LHCN-M2 (cell line): ENCODE data around the gene HSP90AA1. TPM values are rescaled to one million over a fixed set of nuclear protein-coding genes. Genes with fewer than 3 reads are reported as not detected.
"Not testable (repeated sequence)": the region's sequence is repeated elsewhere in the genome, so short reads cannot be mapped to it uniquely, and the experiment has no call there.

ENCODE experiments used
- DNase-seq: peaks from one replicate; pipeline ENCODE4 v3.0.0-alpha.2; 2012; ENCODE audit warnings: low read depth
- total RNA-seq: library from RNA; depleted of rRNA; stranded (reverse); fragments of >200 nt; gene quantifications from 2 replicates; pipeline ENCODE4 v1.2.3, GENCODE V29; 2014

Gene HSP90AA1
- total RNA-seq, 1 experiment from 2014 or later: 816 TPM

DNA sequence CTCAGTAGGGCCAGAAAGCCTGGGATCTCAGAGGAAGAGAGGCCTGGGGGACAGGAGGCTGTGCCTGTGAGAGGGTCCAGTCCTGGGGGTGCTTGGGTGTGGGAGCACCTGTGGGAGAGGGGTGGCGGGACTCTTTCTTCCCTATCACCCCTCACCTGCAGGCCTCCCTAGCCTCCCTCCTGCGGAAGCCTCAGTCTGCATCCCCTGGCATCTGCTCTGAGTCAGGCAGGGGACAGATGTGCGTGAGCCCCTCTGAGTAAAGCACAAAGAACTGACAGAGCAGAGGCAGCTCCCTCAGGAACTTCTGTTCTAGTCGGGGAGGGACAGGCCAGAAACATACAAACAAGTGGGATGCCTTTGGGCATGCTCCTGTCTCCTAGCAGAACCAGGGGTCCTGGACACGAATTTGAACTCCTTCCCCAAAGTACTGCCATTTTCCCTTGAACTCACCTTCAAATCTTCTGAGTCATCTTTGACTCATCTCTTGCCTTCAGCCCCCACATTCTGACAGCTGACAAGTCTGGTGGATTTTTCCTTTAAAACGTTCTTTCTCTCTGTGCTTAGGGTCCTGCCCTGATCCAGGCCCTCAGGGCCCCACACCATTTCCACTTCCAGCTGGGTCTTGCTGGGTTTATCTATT is 8.5 kb upstream of the HSP90AA1 start:
- peak; percentile 60 for DNase-seq

DNA sequence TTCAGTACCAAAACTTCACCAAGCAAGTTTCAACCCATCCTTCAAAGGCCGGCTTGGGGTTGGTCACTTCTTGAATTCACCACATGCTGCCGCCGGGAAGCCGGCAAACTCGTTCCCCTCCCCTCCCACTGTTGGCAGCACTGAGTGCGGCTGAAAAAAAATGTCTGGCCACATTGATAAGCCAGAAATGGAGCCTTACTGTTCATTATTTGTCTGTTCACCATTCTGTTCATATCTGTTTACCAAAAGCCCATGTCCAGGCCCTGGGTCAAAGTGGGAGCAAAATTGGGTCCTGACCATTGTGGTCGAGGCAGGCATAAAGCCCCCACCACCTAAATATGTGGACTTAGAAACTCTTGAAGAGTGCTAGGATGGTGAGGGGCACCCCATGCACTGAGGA is 7.3 kb upstream of the HSP90AA1 start:
- DNase-seq: no peak

DNA sequence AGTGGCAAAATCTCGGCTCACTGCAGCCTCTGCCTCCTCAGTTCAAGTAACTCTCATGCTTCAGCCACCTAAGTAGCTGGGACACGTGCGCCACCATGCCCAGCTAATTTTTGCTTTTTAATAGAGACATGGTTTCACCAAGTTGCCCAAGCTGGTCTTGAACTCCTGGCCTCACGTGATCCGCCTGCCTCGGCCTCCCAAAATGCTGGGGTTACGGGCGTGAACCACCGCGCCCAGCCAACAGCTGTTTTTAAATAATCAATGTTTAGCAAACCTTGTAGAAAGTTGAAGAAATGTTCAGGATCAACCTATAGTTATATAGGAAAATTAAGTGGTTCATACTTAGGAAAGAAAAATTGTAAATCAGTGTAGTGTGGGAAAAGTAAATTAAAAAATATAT is 6.0 kb upstream of the HSP90AA1 start:
- no peak for DNase-seq

- DNase-seq: no peak
Observed at GRCh38 chr14:102090713-102091112, 3.9 kb upstream of the HSP90AA1 start.

GRCh38 chr14:102089621-102090343 is 2.9 kb upstream of the HSP90AA1 start:
- DNase-seq: no peak

- no peak for DNase-seq
Observed at GRCh38 chr14:102088012-102088792, 1.4 kb upstream of the HSP90AA1 start.

DNA sequence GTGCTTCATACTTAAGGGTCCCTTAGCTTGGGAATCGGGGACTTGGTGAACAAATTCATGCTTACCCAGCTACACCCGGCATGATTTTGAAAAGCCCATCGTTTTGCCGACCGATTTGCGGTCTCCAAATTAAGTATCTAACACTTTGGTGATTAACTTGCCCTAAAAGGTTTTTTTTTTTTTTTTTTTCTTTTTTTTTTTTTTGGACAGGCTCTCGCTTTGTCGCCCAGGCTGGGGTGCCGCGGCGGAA is 843 bp upstream of the HSP90AA1 start:
- DNase-seq: no peak

GRCh38 chr14:102086709-102086971 is 204 bp downstream of the HSP90AA1 start:
- DNase-seq: no peak

DNA sequence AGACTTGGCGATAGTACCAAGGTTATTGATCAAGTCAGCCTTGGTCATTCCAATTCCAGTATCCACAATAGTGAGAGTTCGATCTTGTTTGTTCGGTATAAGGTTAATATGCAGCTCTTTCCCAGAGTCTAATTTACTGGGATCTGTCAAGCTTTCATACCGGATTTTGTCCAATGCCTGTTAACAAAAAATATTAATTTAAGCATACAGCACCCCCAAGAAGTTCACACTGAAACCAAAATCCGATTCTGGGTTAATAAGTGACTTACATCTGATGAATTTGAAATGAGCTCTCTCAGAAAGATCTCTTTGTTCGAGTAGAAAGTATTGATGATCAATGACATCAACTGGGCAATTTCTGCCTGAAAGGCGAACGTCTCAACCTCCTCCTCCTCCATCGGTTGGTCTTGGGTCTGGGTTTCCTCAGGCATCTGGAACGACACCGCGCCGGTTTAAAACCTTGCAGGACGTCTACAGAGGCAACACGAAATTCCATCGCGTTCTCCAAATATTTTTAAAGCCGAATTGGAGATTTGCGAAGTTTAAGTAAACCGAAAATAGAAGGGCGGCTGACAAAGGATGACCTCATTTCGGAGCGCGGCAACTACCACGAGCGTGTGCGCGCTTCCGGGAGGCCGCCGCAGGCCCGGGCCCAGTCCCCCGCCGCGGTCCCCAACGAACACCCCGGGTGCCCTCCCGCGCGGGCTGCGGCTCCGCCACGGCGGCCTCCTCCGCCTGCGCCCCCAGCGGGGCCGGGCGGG is 716 bp downstream of the HSP90AA1 start:
- peak; percentile 50 for DNase-seq

DNA sequence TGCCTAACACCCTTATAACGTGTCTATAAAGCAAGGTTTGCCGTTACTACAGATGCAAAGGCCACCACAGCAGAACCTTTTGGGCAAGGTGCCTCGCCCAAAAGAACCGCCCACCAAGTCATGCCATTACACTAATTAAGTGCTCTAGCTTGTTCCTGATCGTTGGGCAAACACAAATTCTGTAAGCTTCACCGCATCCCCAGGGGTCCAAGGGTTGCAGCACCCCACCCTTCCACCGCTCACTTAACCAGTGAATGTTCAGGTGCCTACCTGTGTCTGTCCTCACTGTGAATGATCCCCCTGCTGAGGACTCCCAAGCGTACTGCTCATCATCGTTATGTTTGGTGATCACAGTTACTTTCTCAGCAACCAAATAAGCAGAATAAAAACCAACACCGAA is 1.4 kb downstream of the HSP90AA1 start:
- DNase-seq: no peak

GRCh38 chr14:102084931-102085330 is 1.9 kb downstream of the HSP90AA1 start:
- DNase-seq: no peak

DNA sequence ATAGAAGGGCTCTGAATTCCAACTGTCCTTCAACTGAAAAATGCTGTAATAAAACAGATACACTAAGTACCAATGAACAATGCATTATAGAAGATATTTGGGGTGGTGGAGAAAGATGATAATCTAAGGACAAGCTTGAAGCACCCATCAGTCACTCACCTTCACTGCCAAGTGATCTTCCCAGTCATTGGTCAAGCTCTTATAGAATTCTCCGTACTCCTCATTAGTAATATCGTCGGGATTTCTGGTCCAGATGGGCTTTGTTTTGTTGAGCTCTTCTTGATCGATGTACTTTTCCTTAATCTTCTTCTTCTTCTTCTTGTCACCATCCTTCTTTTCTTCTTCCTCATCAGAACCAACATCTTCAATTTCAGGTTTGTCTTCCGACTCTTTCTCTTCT is 2.3 kb downstream of the HSP90AA1 start:
- not testable (repeated sequence) for DNase-seq

DNA sequence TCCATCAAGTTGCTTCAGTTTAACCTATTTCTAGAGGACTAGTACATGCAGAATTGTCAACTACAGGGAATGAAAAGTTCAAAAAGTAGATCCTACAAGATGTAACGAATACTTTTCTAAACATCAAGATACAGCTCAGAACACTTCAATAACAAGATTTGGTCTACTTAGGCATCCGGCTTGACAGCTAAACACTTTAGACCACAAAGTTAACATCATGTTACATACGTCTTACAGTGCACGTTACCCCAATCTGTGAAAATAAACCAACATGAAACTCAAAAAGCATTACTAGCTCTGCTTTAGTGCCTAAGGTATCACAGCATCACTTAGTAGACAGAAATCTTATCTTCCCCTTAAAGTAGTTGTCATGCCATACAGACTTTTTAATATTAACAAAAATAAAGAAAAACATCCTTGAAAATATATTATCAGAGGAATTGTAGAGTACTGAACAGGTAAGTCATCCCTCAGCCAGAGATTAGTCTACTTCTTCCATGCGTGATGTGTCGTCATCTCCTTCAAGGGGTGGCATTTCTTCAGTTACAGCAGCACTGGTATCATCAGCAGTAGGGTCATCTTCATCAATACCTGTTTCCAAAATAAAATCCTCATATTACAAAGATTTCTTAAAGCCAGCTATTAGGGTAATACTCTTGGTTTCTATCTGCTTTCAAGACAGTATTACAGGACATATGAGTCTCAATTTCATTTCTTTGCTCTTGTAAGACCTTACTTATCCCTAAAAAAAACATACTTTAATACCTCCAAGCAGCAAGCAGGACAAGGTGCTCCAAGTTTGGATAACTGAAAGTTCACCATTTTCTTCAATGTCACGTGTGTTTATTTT is 5.4 kb downstream of the HSP90AA1 start:
- no peak for DNase-seq

DNA sequence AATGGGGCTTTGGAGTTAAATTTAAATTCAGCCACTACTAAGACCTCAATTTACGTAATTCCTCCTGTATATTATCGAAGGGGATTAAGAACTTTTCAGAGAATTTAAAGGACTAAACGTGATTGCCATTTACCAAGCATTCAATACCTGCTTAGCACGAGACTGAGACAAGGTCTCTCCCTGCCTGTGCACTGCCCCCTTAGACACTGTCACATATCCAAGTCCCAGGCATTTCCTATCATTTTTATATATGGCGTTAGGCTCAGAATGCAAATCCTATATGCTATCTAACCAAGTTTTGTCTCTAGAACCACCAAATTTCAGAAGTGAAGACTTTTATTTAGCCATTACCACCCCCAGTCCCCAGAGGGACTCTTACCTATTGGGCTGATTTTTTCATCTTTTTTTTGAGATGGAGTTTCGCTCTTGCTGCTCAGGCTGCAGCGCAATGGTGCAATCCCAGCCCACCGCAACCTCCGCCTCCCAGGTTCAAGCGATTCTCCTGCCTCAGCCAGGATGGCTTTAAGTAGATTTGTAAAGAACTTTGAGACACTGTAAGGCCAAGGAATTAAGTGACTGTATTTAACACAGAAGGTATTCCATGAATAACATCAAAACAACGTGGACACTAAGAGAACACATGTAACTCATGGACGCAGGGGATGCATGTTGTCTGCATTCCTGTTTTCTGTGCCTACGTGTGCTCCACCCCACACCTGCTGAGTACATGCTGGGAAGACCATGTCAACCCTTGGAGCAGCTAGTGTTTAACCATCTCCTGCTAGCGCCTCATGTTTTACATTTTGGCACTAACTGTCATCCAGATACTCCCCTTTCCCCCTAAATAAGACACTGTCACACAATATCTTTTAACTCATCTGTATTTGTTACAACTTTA is 6.4 kb downstream of the HSP90AA1 start:
- no peak for DNase-seq

GRCh38 chr14:102079700-102079979 is 7.2 kb downstream of the HSP90AA1 start:
- no peak for DNase-seq

DNA sequence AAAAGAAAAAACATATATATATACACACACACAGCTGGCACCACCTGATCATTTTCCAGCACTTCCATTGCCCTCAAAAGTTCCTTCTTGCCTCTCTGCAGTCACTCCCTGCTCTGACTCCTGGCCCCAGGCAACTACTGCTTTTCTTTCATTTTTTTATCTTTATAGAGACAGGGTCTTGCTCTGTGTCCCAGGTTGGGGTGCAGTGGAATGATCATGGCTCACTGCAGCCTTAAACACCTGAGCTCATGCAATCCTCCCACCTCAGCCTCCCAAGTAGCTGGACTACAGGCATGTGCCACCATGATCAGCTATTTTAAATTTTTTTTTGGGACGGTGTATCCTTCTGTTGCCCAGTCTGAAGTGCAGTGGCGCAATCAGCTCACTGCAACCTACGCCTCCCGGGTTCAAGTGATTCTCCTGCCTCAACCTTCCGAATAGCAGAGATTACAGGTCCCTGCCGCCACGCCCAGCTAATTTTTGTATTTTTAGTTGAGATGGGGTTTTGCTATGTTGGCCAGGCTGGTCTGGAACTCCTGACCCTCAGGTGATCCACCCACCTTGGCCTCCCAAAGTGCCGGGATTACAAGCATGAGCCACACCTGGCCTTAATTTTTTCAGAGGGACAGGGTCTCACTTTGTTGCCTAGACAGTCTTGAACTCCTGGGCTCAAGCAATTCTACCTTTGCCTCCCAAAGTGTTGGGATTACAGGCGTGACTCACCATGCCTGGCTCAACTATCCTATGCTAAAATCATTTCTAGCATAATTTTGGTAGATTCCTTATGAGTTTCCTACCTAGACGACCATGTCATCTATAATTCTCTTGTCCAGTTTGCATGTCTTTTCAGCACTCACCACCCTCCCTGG is 7.8 kb downstream of the HSP90AA1 start:
- no peak for DNase-seq

- not testable (repeated sequence) for DNase-seq
Observed at GRCh38 chr14:102078361-102078791, 8.5 kb downstream of the HSP90AA1 start.

DNA sequence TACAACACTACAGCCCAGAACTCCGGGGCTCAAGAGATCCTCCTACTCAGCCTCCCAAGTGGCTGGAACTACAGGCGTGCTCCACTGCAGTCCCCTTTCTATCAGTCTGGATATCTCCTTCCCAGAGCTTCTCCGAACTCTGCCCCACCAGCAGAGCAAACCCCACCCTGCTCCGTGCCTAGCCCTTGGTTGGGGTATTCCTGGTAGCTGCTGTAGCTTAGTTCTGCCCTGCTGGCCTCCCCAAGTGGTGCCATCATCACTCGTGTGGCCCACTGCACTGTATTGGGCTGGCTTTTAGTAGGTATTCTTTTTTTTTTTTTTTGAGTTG is 9.5 kb downstream of the HSP90AA1 start:
- no peak for DNase-seq

GRCh38 chr14:102075155-102075554 is 11.7 kb downstream of the HSP90AA1 start:
- no peak for DNase-seq
